HK-2 (cell line): ENCODE data around the gene NLRP6.
A peak's percentile ranks its signal among the peaks of the same experiment; 100 is the strongest.
"Not testable (repeated sequence)": the region's sequence is repeated elsewhere in the genome, so short reads cannot be mapped to it uniquely, and the experiment has no call there.

Experiments
- DNase-seq: peaks from one replicate; pipeline ENCODE4 v3.0.0-alpha.2; 2018; ENCODE audit not compliant: unreplicated experiment

The NLRP6 gene

DNA sequence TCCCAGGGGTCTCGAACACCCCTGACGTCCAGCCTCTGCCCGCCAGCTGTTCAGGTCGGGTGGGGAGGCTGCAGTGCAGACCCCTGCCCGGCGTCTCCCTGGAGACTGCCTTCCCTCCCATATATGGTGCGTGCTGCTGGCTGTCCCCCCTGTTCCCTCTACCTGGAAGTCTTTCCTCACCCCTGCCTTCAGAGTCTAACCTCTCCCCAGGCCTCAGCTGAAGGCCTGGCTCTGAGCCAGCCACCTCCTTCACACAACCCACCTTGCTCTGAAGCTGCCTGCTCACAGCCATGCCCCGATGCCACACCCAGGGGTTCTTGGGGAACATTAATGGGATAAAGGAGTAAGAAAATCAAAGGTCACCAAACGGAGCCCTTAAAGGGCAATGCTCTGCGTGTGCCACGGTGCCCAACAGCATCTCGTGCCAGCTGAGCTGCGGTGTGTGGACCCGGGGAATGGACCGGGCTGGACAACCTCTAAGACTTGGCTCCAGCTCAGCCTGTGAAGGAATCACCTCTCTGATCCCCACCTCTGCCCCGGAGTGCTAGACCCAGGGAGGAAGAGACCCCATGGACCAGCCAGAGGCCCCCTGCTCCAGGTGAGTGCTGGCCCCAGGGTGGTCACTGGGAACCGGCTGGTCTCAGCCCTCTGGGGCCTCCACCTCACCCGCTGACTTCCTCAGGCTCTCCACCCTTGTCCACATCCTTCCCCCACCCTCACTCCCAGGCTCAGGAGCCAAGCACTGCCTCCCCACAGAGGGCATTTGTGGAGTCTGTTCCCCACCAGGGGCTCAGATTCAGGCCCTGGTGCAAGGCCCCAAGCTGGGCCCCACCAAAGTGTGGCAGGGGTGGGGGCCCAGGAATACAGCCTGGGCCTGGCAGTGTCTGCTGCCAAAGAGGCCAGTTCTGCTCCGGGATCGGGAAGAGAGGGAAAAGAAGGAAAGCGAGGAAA, at the start of gene NLRP6:
Gene NLRP6 (plus strand): TSS at position 407 of the 951 bp plus-strand sequence. CDS start 163 bp downstream, at position 570.
- DNase-seq: no peak

DNA sequence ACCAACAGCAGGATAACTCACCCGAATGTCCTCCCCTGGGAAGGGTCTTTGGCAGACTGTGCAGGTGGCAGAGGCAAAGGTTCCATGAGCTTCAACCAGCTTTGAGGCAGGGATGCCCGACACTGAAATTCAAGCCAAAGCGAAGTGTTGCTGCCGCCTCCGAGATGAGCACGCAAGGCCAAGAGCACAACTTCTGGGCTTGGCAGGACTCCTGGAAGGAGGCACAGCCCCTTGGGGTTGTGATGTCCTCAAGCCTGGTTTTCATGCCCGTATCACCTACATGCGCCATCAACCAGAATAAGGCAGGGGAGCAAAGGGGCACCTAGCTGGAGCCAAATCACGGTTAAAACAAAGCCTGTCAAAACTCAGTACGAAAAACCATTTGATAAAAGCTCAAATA, 47.8 kb upstream of the NLRP6 start:
- DNase-seq: no peak

DNA sequence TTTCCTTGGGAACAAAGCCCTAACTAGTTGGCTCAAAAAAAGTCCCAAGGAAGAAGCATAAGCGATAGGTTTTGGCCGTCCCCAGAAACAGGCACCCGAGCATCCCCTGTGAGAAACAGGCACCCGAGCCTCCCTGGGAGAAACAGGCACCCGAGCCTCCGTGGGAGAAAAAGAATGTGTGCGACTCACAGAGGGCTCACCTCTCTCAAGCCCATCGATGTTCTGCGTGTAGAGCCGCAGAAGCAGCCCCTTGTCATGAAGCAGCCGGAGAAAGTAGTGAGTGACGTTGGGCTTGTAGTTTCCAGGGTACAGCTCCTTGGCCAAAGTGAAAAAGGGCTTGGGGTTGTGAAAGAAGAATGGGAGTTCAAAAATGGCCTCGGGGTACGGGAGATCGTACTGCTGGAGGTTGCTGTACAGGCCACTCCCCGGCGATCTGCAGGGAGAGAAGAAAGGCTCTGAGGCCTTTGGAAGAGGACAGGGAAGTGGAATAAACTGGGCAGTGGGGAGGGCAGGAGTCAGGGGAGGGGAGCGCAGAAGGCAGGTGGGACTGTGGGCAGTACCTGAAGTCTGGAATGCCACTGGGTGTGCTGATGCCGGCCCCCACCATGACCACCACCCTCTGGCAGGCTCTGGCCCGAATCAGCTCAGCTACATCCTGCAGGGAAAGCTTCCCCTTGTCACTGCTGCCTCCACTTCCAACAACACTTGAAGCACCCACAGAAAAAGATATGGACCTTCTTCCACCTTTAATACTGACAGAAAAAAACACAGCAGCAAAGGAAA, 45.2 kb upstream of the NLRP6 start:
- DNase-seq: no peak

DNA sequence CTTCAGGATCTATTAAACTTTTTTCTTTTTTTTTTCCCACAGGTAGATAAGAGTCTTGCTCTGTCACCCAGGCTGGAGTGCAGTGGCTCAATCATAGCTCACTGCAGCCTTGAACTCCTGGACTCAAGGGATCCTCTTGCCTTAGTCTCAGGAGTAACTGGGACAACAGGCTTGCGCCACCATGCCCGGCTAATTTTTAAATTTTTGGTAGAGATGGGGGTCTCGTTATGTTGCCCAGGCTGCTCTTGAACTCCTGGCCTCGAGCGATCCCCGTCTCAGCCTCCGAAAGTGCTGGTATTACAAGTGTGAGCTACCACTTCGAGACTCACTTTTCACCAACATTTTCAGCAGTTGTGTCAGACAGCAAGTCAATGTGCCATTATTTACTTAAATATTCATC, 43.0 kb upstream of the NLRP6 start:
- no peak for DNase-seq

DNA sequence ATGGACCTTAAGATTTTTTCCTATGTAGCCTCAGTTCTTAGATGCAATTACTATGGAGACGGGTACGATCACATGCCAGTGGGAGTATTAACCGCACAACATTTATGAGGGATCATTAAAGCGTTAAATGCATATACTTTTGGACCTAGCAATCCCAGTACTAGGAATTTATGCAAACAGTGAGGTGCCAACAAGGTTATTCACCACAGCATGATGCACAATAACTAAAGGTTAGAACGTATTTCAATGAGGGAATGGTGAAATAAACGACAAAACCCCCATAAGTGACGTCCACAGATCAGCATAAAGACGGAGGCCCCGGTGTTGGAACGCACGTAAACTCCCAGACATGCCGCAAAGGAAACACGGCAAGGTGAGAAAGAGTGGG, 42.6 kb upstream of the NLRP6 start:
- no peak for DNase-seq

DNA sequence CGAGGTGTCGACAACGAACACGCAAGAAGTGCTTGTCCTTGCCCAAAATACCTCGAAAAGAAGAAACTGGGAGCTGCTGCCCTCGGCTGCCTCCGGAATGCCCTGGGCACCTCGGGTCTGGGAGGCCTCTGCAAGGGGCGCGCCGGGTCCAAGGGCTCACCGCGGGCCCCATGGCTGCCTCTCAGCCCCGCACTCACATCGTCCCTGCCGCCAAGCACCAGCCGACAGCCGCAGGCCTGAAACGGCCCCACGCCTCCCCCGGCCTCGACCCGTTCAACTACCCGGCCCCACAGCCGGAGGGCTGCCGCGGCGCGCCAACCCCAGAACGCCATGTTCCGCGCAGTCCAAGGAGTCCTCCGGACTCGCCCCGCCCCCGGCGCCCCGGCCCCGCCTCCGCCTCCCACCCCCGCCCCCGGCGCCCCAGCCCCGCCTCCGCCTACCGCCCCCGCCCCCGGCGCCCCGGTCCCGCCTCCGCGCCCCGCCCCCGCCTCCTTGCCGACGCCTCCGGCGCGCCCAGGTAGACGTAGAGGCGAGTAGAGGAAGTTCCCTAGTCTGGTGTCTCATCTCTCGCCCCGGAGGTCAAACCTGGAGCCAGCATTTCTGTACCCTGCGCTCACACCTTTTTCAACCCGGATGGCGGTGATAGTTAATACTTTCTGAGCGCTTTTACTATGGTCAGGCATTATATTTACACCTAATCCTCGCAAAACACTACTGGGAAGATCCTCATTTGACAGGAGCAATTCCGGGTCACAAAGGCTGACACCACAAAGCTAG, 42.0 kb upstream of the NLRP6 start, which contains the start of gene SIRT3:
Gene SIRT3 (minus strand): TSS at position 346 of the 777 bp plus-strand sequence. CDS start 14 bp downstream, at position 332.
- DNase-seq: peak; percentile 87

DNA sequence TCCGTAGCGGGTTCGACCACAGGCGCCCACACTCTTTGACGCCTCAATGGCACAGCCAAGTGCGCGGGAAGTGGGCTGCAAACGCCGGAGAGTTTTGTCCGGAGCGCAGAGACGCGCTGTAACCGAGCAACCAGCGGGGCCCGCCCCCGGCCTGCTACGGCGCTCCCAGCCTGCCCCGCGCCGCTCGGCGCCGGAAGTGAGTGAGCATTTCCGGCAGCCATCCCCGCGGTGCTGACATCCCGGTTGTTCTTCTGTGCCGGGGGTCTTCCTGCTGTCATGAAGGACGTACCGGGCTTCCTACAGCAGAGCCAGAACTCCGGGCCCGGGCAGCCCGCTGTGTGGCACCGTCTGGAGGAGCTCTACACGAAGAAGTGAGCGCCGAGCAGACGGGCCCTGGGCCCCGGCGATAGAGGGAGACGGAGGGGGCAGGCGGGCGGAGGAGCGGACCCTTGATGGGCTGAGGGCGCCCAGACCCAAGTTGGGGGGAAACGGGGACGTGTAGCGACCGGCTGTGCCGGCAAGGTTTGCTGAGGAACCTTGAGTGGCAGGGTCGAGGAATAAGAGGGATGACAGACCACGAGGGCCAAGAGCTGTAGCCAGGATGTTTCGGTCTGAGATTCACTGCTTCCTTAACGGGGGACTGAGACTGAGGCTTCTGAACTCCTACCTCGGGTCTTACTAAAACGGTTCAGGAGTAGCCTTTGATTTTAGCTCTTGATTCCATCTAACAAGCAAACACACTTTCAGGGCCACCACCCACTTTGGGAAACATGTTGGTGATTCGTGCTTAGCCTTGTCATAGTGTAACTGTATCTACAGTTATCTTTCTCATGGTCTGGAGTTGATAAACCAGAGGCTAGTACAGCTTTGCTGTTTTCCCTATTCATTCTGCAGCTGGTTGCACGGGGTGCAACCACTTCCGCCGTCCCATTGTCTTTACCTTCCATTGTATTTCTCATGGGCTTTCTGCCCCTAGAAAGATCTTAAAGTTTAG, 41.1 kb upstream of the NLRP6 start, which contains the start of gene PSMD13:
Gene PSMD13 (plus strand): TSS at position 203 of the 994 bp plus-strand sequence. CDS start 74 bp downstream, at position 277.
- DNase-seq: peak; percentile 67

DNA sequence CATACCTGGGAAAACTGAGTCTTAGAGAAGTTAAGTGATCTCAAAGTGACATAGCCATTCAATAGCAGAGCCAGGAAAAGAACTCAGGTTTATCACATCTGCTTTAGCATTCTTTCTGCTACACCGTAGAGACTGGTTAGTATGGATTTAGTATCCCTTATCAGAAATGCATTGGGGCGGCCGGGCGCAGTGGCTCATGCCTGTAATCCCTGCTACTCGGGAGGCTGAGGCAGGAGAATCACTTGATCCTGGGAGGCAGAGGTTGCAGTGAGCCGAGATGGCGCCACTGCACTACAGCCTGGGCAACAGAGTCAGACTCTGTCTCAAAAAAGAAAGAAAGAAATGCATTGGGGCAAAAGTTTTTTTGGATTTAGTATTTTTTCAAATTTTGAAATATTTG, 39.9 kb upstream of the NLRP6 start:
- not testable (repeated sequence) for DNase-seq

DNA sequence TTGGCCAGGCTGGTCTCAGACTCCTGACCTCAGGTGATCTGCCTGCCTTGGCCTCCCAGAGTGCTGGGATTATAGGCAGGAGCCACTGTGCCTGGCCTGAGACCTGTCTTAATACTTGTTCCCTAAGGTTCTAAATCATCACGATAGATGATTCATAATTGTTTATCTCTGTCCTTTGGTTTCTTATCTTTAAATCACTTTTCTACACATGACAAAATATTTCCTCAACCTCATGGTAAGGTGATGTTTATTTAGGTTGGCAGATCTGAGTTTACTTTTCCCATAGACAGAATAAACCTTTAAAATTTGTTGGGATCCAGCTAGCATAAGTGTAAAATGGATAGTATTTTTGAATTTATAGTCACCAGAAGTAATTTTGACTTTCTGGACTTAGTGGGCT, 37.9 kb upstream of the NLRP6 start:
- DNase-seq: no peak

DNA sequence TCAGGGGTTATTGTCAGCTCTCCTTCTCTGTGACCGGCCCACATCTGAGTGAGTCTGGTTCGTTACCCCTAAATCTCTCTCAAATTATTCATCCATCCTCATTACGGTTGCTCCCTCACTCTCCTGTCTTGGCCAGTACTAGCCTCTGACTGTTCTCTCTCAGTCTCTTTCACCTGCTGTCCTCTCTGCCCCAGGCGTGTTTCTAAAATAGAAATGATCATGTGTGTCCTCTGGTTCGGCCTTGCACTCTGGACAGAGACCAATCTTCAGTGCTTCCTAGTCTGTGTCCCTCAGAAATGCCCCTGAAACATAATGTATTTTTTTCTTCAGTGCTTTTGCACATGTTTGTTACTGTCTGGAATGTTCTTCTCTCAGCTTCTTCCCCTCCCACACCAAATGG, 36.6 kb upstream of the NLRP6 start:
- DNase-seq: no peak

DNA sequence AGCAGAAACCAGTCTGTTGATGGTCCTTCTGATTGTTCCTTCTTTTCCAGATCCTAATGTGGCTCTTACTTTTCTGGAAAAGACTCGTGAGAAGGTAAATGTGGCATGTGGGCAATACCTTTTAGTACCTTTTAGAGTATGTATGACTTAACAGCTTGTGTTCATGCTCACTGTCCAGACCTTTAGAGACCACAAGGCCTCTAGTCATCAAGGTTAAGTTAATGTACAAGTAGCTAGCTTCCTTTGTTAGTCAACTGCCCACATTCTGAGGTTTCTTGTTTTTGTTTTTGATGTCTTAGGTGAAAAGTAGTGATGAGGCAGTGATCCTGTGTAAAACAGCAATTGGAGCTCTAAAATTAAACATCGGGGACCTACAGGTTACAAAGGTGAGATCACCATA, 33.8 kb upstream of the NLRP6 start:
- no peak for DNase-seq

DNA sequence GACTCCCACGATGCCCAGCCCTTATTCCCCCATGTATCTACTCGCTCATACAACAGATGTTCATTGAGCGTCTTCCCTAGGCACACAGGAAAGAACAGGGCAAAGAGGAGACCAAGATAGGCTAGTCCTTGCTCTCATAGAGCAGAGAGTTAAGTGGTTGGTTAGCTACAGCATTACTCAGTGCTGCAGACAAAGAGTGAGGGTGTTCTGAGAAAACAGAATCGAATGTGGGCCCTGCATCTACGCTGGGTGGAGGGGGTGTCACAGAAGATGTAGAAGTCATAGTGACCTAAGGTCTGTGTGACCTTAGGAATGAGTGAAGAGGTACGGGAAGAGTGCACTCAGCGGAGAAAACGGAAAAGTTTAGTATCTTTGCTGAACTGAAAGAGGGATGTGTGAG, 29.1 kb upstream of the NLRP6 start:
- no peak for DNase-seq

DNA sequence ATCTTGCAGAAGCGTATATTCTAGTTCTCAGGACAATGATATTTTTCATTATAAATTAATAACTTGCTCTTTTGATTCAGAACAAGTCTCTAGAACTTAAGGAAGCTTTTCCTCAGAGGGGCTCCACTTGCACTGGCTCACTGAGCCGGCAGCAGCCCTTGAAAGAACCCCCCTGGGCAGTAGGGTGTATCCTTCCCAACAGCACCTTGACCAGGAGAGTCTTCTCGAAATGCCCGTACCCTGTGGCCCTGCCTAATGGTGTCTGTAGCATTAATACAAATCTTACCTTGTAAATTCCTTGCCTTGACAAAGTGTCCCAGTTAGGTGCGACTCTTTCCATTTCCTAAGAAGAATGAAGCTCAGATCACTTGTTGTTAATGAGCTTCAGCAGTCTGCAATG, 27.9 kb upstream of the NLRP6 start:
- no peak for DNase-seq

DNA sequence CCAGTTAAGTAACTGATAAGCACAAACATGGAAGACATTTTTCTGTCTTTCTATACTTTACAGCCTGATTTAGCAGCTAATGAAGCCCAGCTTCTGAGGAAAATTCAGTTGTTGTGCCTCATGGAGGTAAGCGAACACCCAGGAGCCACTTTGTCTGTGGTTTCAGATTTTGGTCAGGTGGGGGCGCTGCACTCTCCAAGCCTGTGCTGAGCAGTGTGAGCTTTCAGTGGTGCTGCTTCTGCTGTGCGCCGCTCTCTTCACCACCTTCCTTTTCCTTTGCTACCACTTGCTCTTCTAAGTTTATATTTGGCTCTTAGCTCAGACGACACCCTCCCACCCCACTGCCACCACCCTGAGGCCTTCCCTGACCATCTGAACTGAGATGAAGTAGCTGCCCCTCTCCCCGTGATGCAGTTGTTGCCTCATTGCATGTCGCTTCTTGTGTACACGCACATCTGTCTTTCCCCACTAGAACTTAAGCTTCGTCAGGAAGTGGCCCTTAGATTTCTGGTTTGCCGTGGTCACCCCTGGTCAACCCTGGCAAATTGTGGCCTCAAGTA, 27.4 kb upstream of the NLRP6 start:
- peak; percentile 33 for DNase-seq

DNA sequence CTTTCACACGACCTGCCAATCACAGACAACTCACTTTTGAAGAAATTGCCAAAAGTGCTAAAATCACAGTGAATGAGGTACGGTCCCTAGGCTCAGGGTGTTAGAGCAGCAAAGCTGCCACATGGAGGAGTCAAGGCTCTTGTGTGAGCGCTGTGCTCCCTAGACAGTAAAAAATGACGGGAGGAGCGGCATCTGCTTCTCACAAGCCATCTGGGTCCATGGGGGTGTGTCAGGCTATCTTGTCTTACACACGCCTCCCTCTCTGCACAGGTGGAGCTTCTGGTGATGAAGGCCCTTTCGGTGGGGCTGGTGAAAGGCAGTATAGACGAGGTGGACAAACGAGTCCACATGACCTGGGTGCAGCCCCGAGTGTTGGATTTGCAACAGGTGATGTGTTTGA, 26.7 kb upstream of the NLRP6 start:
- DNase-seq: no peak

DNA sequence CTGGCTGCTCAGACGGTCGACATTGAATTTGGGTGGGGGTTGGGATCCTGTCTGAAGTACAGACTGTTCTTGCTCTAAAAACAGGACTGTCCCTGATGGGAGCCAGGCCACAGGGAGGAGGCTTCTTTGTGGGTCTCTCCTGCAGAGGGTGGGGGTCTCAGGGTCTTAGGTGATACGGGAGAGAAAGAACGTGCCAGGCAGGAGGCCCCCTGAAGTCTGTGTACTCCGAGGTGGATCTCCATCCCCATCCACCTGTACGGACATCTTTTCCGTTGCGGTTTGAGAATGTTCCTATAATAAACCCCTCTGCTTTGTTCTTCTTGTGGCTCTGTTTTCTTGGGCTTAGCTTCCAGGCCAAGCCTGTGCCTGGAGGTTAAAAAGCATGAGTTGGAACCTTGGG, 25.5 kb upstream of the NLRP6 start:
- DNase-seq: no peak

DNA sequence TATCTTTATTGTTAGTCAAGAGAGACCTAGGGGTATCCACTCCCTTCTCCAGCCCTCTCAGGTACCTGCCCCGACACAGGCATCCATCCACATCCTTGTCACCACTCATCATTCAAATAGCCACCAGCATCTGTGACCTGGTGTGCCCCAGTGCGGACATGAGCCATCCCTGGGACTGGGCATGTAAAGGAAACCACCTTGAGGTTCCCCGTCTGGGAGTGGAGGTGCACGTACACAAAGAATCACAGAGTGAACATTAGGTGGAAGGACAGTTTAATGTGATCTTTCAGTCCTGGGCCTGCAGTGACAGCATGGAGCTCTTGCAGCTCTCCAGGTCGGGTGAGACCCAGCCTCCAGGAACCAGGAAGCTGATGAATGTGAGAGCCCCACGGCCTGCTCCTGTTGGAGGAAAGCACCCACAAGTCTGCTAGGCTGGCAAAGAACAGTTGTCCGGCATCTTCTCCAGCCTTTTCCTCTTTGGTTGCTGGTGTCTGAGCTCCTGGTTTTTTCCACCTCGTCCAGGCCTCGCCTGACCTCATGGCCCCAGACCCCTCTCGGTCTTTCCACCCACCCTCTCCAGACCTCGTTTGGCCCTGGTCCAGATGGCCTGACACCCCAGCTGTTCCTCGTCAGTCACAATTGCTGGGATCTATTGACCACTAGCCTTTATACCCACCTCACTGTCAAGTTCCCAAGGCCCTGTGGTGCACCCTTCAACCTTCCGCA, 24.9 kb upstream of the NLRP6 start:
- no peak for DNase-seq

DNA sequence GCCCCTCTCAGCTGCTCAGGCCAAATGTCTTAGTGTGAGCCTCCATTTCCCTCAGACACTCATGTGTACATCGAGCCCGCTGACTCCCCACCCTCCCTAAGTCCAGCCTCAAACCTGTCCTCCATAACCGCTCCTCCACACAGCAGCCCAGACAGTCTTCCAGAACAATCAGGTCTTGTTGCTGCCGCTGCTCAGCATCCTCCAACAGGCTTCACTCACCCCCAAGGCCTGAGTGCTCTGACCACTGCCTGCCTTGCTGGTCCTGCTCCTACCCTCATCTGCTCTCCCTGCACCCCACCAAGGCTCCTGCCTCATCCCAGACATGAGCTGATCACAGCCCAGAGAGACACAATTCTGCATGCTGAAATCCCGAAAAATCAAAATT, 24.3 kb upstream of the NLRP6 start:
- DNase-seq: no peak

DNA sequence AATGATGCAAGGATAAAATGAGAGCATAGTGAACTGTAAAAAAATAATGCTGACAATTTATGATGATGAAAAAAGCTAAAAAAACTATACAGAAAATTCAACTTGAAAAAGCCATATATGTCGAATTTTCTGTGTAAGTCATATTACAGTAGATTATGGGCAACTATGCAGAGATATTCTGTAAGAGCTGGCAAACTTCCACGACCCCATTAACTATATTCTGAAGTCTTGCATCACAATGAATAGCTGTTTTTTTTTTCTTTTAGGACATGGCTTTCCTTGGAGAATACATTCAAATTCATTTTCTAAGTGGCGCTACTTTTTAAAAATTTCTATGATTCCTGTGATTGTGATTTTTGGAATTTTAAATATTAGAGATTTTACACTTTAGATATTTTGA, 23.0 kb upstream of the NLRP6 start:
- no peak for DNase-seq

DNA sequence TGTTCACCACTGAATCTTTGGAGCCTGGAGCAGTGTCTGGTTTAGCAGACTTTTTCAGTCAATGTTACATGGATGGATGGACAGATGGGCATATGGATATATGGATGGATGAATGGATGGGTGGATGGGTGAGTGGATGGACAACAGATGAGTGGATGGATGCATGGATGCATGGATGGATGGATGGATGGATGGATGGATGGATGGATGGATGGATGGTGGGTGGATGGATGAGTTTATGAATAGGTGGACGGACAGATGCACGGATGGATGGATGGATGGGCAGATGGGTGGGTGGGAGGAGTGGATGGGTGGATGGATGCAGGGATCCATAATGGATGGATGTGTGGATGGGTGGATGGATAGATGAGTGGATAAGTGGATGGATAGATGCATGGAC, 22.4 kb upstream of the NLRP6 start:
- no peak for DNase-seq
